Measurements from ENCODE around the gene KCNMA1.

KCNMA1 gene

GRCh38 chr10:76962851-76963250, 674.8 kb downstream of the KCNMA1 start:
- no peak overlapping the region for H3K4me3 ChIP-seq (ENCODE audit: low read depth, low read length)
- TF ChIP-seq, protein P1, sequence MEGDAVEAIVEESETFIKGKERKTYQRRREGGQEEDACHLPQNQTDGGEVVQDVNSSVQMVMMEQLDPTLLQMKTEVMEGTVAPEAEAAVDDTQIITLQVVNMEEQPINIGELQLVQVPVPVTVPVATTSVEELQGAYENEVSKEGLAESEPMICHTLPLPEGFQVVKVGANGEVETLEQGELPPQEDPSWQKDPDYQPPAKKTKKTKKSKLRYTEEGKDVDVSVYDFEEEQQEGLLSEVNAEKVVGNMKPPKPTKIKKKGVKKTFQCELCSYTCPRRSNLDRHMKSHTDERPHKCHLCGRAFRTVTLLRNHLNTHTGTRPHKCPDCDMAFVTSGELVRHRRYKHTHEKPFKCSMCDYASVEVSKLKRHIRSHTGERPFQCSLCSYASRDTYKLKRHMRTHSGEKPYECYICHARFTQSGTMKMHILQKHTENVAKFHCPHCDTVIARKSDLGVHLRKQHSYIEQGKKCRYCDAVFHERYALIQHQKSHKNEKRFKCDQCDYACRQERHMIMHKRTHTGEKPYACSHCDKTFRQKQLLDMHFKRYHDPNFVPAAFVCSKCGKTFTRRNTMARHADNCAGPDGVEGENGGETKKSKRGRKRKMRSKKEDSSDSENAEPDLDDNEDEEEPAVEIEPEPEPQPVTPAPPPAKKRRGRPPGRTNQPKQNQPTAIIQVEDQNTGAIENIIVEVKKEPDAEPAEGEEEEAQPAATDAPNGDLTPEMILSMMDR (IDR thresholded peaks at IDR 0.05; ENCODE audit: low read depth, low read length) = no peak

DNA sequence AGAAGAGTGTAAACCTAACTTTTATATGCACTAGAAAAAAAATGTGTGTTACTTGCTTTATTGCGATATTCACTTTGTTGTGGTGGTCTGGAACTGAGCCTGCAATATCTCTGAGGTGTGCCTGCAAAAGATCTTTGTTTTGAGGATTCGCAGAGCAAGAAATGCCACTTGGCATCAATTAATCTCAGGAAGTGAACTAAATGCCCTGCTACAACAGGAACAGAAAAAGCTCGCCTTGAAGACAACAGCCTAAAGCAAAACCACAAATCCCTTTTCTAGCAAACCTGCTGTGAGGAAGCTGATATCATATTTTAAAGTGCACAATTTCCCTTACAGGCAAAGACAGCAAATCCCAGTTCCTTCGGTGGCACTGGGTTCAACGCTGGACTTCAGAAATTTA, 675.8 kb downstream of the KCNMA1 start:
- no peak overlapping the region for H3K4me3 ChIP-seq (ENCODE audit: low read depth, low read length)
- TF ChIP-seq, protein P1 (IDR thresholded peaks at IDR 0.05; ENCODE audit: low read depth, low read length) = no peak

DNA sequence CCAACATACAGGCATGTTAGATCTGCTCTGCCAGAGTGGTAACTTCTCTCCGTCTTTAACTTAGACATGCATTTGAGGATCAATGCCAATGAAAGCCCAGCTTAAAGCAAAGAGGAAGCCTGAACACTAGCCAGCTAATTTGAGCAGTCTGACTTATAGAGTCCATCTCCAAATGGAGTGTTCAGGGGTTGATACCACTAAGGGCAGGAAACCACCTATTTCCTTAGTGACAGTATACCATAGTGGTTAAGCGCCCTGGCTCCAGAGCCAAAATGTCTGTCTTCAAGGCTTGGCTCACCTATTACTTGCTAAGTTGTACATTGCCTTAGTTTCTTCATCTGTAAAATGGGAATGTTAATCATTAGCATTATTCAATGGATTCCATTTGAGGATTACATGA, 678.5 kb downstream of the KCNMA1 start:
- TF ChIP-seq, protein P1 (IDR thresholded peaks at IDR 0.05; ENCODE audit: low read depth, low read length) = no peak
- H3K4me3 ChIP-seq (ENCODE audit: low read depth, low read length) = no peak overlapping the region

GRCh38 chr10:76954838-76955237, 682.8 kb downstream of the KCNMA1 start:
- TF ChIP-seq, protein P1 (IDR thresholded peaks at IDR 0.05; ENCODE audit: low read depth, low read length) = no peak
- no peak overlapping the region for H3K4me3 ChIP-seq (ENCODE audit: low read depth, low read length)

DNA sequence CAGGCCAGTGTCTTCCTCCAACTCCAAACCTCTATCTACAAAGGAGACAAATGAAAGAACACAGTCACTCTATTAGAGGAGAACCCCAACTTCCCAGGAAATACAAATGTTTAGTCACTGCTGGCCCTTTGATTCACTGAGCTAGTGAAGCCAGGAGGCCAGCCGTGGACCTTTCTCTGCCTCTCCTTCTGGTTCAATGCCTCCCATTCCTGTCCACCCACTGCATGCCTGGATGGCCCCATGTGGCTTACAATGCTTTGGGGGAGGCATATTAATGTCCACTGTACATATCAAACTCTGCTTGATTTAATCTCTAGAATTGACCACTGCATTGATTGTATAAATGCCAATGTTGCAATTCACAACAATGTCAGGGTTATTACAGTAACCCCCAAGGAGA, 687.3 kb downstream of the KCNMA1 start:
- no peak overlapping the region for H3K4me3 ChIP-seq (ENCODE audit: low read depth, low read length)
- TF ChIP-seq, protein P1 (IDR thresholded peaks at IDR 0.05; ENCODE audit: low read depth, low read length) = no peak

DNA sequence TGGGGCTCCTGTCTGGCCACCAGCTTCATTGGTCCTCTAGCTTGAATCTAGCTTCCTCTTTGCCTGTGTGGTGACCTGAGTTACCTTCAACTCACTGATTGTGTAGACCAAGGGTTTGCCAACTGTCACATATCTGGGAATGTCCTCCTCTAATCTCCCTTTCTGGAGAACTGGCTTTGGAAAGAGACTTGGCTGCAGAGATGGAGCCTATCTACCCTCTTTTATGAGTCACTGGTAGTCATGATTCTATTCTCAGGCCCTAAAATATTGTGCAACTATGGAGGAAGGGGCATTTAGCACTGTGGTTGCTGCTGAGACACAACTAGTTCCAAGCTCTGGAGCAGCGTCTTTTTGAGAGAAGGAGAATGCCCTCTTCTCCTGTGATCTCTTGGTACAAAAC, 691.3 kb downstream of the KCNMA1 start:
- H3K4me3 ChIP-seq (ENCODE audit: low read depth, low read length) = no peak overlapping the region
- TF ChIP-seq, protein P1 (IDR thresholded peaks at IDR 0.05; ENCODE audit: low read depth, low read length) = no peak

- no peak overlapping the region for H3K4me3 ChIP-seq (ENCODE audit: low read depth, low read length)
- TF ChIP-seq, protein P1 (IDR thresholded peaks at IDR 0.05; ENCODE audit: low read depth, low read length) = no peak
Observed at GRCh38 chr10:76945166-76945565, 692.4 kb downstream of the KCNMA1 start.
